Renal pelvis (tissue), 12 donors: ENCODE data around the gene TNFRSF25. TPM values are rescaled to one million over a fixed set of nuclear protein-coding genes. Genes with fewer than 3 reads are reported as not detected.

Source experiments
- DNase-seq: peaks from one replicate; pipeline ENCODE4 v3.0.0-alpha.2; 2013
- long read RNA-seq, 16 experiments: transcript quantifications; one replicate each; lab custom pipeline, GENCODE V29; 2026
- polyA plus RNA-seq, 3 donors: library from polyadenylated mRNA; unstranded; fragments of 120-200 nt; gene quantifications; one replicate each; pipeline ENCODE4 v1.2.1, GENCODE V29; 2013; ENCODE audit not compliant: insufficient read length in 3 of 3

The TNFRSF25 gene, protein sequence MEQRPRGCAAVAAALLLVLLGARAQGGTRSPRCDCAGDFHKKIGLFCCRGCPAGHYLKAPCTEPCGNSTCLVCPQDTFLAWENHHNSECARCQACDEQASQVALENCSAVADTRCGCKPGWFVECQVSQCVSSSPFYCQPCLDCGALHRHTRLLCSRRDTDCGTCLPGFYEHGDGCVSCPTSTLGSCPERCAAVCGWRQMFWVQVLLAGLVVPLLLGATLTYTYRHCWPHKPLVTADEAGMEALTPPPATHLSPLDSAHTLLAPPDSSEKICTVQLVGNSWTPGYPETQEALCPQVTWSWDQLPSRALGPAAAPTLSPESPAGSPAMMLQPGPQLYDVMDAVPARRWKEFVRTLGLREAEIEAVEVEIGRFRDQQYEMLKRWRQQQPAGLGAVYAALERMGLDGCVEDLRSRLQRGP
- 10 to 100 TPM; 14.0 to 22.5 (median 20.2) TPM for polyA plus RNA-seq
- long read RNA-seq, donor 1, partial matches to known transcripts = 0 of 3 reads
- long read RNA-seq, donor 1, other reads (novel, unspliced or antisense) = 0 of 3 reads
- long read RNA-seq, donor 2, partial matches to known transcripts = 0 of 3 reads
- long read RNA-seq, donor 2, other reads (novel, unspliced or antisense) = 0 of 3 reads
- long read RNA-seq, donor 3, partial matches to known transcripts = 0 of 3 reads
- long read RNA-seq, donor 3, other reads (novel, unspliced or antisense) = 0 of 3 reads
- long read RNA-seq, donor 4, transcript TNFRSF25-211 (4 exons, 1,591 nt) = major isoform, 7 of 7 reads
- long read RNA-seq, donor 4, partial matches to known transcripts = 0 of 7 reads
- long read RNA-seq, donor 4, other reads (novel, unspliced or antisense) = 0 of 7 reads
- long read RNA-seq, donor 5, partial matches to known transcripts = 0 of 1 reads
- long read RNA-seq, donor 5, other reads (novel, unspliced or antisense) = 0 of 1 reads
- long read RNA-seq, donor 6, transcript TNFRSF25-211 (4 exons, 1,591 nt) = major isoform, 5 of 25 reads
- long read RNA-seq, donor 6, partial matches to known transcripts = 17 of 25 reads
- long read RNA-seq, donor 6, other reads (novel, unspliced or antisense) = 0 of 25 reads
- long read RNA-seq, donor 7, partial matches to known transcripts = 0 of 2 reads
- long read RNA-seq, donor 7, other reads (novel, unspliced or antisense) = 0 of 2 reads
- long read RNA-seq, donor 8, partial matches to known transcripts = 0 of 3 reads
- long read RNA-seq, donor 8, other reads (novel, unspliced or antisense) = 0 of 3 reads
- long read RNA-seq, donor 9, partial matches to known transcripts = 0 of 3 reads
- long read RNA-seq, donor 9, other reads (novel, unspliced or antisense) = 0 of 3 reads
- long read RNA-seq, donor 10, partial matches to known transcripts = 5 of 9 reads
- long read RNA-seq, donor 10, other reads (novel, unspliced or antisense) = 0 of 9 reads
- long read RNA-seq, donor 11, partial matches to known transcripts = 0 of 1 reads
- long read RNA-seq, donor 11, other reads (novel, unspliced or antisense) = 0 of 1 reads
- long read RNA-seq, donor 12, transcript TNFRSF25-211 (4 exons, 1,591 nt) = major isoform, 10 of 20 reads
- long read RNA-seq, donor 12, partial matches to known transcripts = 5 of 20 reads
- long read RNA-seq, donor 12, other reads (novel, unspliced or antisense) = 0 of 20 reads
- long read RNA-seq, donor 13, partial matches to known transcripts = 0 of 3 reads
- long read RNA-seq, donor 13, other reads (novel, unspliced or antisense) = 0 of 3 reads
- long read RNA-seq, donor 14 = 0 reads
- long read RNA-seq, donor 15, transcript TNFRSF25-211 (4 exons, 1,591 nt) = major isoform, 7 of 22 reads
- long read RNA-seq, donor 15, partial matches to known transcripts = 11 of 22 reads
- long read RNA-seq, donor 15, other reads (novel, unspliced or antisense) = 0 of 22 reads
- long read RNA-seq, donor 16, partial matches to known transcripts = 0 of 1 reads
- long read RNA-seq, donor 16, other reads (novel, unspliced or antisense) = 0 of 1 reads

DNA sequence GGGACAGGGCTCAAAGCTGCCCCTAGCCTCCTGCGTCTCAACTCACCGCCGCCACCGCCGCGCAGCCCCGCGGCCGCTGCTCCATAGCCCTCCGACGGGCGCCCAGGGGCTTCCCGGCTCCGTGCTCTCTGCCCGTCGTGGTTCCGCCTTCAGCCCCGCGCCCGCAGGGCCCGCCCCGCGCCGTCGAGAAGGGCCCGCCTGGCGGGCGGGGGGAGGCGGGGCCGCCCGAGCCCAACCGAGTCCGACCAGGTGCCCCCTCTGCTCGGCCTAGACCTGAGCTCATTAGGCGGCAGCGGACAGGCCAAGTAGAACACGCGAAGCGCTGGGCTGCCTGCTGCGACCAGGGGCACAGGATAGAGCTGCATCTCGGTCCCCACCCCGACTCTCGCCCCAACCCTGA is at the start of gene TNFRSF25:
Gene TNFRSF25, minus strand, starts transcription at position 151 of the 400 bp plus-strand sequence. Its CDS starts 66 bp downstream, at position 85.
- no peak for DNase-seq

DNA sequence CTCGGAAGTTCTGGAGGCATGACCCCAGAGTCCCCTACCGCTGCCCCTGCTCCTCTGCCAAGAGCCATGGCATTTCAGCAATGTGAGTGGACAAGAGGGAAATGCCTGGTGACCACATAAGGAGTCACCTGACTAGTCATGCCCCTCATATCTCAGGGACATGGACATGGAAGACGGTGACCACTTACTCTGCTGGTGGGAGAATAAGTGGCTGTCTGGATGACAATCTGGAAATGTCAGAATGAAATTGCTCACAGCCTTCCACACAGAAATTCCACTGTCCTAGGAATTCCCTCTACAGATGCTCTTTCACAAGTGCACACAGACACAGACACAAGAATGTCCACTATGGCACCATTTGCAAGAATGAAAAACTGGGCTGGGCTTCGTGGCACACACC is 49.8 kb upstream of the TNFRSF25 start:
- no peak for DNase-seq

DNA sequence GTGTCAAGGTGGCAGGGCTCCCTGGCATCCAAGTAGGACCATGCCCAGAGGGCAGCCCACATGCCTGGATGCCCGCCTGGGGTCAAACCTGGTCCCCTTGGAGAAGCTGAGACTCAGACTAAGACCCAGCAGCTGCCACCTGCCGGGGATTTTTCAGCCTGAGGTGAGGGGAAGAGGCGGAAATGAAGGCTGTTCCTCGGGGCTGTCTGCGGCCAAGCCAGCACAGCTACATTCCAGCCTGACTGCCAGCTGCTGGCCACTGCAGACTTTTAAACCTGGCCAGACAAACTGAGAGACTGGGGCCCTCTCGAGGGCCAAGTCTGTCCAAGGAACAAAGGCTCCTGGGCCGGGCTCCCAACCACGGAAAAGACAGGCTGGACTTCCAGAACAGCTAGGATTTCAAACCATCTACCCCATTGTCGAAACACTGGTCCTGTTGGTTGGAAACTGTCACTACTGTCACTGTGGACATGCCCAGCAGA is 47.4 kb upstream of the TNFRSF25 start:
- no peak for DNase-seq

DNA sequence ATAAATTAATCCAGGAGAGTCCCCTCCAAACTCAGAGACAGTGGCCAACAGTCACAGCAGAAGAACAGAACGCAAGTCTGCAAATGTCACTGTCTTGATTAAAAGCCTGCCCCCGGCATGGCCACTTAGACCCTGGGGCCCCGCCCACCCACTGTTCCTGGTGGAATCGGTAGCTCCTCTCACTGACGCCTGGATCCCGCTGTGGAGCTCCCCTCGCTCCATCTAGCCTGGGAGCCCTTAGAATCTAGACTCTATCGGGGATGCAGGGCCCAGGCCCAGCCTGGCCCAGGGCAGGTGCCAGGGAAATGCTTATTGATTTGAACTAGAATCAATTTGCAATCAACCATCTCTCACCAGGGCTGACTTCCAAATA is 46.9 kb upstream of the TNFRSF25 start:
- no peak for DNase-seq

DNA sequence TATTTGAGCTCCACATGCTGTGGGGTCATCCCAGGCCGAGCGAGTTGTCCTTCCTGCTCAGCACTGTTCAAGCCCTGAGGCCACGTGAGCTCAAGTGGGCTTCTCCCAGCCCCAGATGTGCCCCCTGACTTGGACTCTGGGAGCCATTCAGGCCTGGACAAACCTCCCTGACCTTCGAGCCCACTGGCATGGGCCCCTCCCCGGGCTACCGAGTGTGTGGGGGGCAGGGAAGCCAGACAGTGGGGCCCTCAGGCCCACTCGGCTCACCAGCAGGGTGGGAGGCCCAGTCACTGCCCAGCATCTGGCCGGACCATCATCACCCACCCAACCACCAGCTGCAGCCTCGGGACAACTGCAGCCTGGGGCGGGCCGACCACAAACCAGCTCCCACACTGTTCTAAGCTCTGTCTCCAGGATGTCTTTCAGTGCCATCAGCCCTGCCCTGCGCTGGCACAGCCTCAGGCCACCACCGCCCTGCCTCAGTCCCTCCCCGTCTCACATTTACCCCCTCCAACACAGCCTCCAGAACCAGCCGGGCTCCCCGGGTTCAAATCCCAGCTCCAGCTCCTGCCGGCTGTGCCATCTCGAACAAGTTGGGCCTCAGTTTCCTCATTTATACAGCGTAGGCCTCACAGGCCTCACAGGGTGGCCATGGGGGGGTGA is 46.4 kb upstream of the TNFRSF25 start:
- no peak for DNase-seq

DNA sequence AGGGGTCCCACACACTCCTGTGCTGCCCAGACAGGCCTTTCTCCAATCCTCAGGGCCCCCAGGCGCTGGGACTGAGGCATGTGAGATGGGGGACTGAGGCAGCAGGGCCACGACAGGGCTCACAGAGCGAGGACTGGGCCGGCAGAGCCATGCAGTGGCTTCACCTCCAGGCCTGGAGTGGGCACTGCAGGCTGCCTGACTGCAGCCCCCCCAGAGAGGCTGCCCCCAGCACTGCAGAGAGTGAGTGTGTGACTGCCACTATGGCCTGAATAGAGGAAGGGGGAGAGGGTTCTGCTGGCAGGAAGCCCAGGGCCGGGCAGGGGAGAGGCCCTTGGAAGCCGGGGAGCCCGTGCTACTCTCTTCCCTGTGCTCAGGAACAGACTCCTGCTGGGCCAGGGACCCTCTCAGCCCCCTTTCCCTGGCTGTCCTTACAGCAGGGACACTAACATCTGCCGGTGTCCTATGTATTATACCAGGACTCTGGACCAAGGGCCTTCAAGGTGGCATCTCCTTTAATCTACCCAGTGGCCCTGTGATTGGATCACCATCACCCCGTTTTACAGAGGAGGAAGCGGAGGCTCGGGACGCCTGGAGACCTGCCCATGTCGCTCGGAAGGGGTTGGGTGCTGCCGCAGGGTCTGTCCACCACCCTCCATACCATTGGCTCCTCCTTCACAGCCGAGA is 45.7 kb upstream of the TNFRSF25 start:
- no peak for DNase-seq

DNA sequence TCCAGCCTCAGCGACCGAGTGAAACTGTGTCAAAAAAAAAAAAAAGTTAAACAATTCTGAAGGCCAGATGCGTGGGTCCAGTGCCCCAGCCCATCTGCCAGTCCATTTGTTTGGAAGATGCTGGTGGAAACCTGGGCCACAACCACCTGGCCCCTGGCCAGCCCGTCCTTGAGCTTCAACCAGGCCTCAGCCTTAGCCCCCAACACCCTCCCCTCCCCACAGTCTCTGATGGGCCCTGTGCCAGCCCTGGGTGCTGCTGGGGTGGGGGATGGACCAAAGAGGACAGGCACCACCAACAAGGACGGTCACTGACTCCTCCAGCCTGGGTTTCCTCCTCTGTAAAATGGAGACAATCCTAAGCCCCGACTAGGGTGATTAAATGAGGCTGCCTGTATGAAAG is 45.1 kb upstream of the TNFRSF25 start:
- no peak for DNase-seq

DNA sequence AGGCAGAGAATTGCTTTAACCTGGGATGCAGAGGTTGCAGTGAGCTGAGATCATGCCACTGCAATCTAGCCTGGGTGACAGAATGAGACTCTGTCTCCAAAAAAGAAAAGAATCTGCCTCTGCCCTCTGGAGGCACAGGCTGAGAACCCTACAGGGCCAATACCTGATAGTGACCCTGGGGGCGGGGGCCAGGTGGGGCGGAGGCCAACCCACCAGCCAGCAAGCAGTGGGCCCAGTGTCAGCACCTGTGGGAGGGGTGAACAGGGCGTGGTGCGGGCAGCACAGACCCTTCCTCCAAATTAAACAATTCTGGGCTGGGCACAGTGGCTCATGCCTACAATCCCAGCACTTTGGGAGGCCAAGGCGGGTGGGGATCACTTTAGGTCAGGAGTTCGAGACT is 44.5 kb upstream of the TNFRSF25 start:
- no peak for DNase-seq

DNA sequence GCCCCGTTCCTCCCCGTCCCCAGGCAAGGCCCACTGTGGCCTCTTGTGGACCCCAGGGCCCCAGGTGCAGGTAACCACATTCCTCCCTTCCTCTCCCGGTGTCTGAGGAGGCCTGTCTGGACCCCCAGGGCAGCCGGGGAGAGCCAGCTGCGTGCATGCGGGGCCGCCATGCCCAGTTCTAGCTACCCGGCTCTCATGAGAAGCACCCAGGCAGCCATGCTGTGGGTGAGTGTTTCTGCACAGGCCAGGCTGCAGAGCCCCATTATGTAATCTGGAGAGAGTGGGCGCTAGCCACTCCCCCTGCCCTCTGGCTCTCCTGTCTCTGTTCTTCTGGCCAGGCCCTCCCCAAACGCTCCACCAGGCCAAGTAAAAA is 43.9 kb upstream of the TNFRSF25 start:
- DNase-seq = no peak

DNA sequence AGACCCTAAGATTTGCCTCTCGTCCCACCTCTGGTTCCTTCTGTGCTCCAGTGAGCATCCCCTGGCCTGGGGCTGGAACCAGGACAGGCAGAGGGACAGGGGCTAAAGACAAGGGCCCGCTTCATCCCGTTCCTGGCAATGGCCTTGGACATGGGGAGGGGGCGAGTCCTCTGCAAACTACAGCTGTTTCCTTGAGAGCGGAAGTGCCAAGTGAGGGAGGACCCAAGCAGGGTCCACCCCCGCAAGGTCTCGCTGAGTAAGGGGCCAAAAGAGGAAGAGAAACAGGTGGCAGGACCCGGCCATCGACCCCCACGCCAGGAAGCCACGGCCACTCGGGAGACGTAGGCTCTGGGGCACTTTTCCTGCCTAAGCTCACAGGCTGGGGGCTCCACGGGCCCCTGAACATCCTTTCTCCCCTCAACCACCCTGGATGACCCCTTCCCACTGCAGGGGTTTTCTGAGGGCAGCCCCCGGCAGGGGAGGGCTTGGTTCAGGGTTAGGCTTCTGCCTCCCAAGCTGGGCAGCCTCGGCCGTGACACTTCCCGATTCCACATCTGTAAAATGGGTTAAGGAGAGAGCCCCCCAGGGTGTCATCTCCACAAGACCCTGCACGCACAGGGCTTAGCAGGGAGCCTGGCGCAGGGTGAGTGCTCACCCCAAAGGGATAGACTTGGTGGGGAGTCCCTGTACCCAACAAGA is 43.4 kb upstream of the TNFRSF25 start:
- DNase-seq = no peak

DNA sequence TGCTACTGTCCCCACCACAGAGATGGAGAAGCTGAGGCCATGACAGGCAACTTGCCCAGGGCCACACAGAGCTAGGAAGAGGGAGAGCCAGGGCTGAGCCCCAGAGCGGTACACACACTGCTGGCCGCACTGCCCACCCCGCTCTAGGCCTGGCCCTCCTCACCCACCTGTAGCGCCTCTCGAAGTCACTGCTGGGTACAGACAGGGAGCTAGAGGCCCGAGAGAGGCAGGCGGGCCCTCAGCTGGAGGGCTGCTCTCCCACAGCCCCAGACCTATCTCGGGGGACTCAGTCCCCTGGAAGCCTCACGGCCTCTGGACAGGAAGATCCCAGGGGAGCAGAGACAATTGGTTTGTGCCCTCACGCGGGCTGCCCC is 42.8 kb upstream of the TNFRSF25 start:
- DNase-seq = no peak

DNA sequence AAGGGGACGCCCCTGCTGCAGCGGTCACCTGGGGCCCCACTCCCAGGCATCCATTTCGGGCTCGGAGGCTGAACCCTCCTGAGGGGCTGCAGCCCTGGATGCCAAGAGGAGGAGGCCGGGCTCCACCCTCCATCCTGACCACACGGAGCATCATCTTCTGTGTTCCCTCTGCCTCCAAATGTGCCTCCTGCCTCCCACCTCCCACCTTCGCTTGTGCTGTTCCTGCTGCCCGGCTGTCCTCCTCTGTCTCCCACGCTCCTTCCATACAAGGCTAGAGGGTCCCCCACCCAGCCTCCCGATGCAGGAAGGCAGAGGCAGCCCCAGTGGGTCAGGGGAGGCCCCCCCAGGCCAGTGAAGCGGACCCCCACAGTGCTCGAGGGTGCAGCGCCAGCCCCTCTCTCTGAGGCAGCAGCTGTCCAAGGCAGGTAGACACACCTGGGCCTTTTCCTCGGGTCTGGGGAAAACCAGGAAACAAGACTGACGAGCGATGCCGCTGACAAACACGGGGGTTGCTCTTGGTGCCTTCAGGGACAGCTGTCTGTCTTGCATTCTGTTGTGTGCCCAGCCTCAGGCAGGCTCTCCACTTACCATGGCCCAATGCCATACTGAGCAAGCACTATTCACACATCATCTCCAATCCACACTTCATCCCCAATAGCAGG is 42.3 kb upstream of the TNFRSF25 start:
- no peak for DNase-seq

DNA sequence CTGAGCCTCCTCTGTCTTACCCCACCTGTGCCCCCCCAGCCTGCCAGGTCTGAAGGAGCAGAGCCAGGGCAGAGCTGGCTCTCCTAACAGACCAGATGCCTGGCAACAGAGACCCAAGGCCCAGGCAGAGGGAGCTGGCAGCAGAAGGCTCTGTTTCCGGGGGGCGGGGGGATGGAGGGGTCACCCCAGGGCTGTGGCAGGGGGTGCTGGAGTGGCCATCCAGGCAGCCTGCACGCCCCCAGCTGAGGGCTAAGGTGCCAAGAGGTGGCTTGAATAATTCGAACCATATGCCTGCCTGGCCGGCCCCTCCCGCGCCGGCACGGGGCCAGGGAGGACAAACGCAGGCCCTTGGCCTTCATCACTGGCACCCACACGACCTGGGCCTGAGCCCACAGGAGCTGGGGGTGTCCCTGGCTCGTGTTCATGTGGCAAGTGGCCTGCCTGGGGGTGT is 41.5 kb upstream of the TNFRSF25 start:
- DNase-seq = no peak

DNA sequence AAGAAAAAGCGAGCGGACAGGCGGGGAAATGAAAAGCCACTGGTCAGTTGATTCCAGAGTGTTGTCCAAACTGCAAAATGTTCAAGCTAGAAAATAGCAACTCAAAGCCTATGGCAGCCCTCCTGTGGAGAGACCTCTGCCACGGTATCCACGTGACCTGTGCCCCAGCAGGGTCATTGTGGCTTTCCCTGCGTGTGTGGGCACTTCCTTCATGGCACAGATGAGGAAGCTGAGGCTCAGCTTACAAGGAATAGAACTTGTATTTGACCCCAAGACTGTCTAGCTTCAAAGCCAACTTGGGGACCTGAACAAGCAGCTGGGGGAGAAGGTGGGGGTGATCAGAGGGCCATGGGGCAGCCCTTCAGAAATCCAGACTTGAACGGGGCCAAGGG is 41.1 kb upstream of the TNFRSF25 start:
- DNase-seq = no peak

DNA sequence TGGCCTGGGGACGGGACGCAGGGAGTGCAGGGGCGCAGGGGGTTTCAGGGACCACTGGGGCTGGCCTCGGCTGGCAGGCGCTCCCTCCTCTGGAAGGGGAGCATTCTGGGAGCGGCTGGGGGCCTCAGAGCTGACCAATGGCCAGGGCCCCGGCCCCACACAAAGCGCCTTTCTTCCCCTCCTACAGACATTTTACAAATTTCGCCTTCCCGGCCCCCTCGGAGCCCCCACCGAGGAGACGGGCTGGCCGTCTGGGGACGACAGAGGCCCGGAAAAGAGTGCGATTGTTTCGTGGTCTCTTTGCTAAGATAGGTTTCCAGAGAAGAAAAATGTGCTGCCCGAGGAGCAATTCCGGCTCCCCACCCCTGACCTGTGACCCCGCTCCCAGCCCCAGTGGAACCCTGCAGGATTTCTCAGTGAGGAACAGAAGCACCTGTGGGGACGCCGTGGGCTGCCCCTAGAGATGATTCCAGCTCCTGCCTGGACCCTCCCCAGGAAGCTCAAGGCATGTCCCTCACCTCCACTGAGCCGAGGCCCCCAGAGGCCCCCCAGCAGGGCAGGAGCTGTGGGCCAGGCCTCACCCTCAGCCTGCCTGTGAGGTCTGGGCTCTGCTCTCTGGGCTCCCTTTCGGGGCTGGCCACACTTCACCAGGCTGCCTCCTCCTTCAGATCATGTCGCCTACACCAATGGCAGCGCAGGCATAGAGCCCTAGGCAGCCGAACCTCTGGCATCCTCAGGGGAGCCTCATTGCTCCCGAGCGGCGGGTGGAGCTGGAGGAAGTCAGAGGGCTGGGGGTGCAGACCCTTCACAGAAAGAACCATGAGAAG is 40.5 kb upstream of the TNFRSF25 start:
- no peak for DNase-seq

DNA sequence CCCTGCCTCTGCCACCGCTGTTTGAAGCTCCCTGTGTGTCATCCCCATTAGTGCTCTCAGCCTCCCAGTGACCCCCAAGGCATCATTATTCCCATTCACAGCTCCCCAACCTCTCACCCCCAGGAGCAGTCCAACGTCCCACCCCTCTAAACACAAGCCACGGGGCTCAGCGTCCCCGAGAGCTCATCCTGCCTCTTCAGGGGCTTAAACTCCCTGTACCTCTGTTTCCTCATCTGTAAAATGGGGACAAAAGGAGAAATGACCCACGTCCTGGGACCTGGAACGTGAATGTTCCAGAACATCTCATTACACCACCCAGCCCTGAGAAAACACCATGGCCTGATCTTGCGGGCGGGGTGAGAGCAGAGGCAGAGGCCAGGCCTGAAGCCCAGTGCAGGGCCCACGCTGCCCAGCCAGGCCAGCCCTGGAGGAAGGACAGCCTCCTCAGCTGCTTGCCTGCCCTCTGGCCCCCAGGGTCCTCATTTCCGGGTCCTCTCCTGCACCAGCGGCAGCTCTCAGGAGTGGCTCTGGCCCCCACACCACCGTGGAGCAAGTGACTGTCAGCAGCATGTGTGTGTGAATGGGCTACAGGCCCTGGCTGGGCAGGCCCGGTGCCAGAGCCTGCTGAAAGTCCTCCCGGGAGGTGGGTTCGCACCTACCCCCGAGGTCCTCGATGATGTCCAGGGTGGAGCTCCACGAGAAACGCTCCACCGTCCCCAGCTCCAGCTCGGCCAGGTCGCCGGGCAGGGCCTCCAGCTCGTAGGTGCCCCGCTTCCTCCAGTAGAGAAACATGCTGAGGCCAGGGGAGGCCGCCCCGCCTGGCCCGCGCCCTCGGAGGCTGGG is 39.6 kb upstream of the TNFRSF25 start:
- DNase-seq = no peak
